Kidney tubule cell (primary cell): Measurements from ENCODE around the gene HRAS.

Source experiments
- DNase-seq: peaks from one replicate; pipeline ENCODE4 v3.0.0-alpha.2; 2018; ENCODE audit warnings: low spot score

The HRAS gene

GRCh38 chr11:494761-495536 lies 40.4 kb downstream of the HRAS start:
- no peak for DNase-seq

GRCh38 chr11:492427-493226 lies 42.7 kb downstream of the HRAS start:
- peak; percentile 72 for DNase-seq

DNA sequence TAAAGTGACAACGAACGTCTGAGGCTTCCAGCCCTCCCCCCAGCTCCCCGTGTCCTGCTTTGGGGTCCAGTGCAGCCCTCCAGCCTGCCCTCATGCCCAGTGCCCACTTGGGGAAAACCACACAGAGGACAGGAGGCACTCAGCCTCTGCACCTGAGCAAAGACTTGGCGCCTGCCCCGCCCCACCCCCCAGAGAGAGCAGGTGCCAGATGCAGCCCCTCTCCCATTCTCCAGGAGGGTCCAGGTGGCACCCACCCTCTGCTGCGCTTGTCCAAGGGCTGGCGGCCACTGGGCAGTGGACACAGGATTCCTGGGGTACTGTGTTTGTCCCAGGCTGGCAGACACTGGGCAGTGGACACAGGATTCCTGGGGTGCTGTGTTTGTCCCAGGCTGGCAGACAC lies 44.0 kb downstream of the HRAS start:
- DNase-seq = no peak

DNA sequence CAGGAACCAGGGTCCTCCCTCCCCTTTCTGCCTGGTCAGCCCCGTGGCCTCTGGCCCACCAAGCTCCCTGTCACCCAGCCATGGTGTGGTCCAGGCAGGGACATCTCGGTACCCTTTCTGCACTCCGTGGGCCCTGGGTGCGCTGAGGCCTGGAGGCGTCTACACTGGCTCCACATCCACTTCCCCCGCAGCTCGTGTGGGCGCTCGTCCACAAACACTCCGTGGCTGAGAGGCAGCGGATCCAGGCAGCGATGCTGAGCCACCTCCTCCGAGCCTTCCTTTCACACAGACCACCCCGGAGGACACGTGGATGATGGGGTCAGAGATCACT lies 44.5 kb downstream of the HRAS start:
- DNase-seq = no peak

DNA sequence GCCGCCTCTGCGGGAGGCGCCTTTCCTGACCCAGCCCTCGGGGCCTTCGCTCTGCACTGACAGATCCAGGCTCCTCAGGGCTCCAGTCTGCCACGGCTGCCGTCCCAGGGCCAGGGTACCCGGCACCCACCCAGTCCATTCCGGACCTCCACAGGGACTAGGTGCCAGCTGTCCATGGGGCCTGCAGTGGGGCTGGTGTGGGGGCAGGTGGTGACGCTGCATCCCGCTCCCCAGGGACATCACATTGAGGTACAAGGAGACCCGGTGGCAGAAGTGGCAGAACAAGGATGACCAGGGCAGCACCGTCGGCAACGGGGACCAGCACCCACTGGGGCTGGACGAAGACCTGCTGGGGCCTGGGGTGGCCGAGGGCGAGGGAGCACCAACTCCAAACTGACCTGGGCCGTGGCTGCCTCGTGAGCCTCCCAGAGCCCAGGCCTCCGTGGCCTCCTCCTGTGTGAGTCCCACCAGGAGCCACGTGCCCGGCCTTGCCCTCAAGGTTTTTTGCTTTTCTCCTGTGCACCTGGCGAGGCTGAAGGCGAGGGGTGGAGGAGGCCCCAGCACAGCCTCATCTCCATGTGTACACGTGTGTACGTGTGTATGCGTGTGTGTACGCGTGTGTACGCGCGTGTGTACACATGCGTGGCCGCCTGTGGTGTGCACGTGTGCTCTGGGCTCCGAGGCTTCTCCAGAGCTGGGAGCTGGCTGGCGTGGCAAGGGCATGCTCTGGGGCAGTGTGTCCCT lies 45.0 kb downstream of the HRAS start:
- no peak for DNase-seq

GRCh38 chr11:489610-490185 lies 45.7 kb downstream of the HRAS start:
- DNase-seq = no peak

DNA sequence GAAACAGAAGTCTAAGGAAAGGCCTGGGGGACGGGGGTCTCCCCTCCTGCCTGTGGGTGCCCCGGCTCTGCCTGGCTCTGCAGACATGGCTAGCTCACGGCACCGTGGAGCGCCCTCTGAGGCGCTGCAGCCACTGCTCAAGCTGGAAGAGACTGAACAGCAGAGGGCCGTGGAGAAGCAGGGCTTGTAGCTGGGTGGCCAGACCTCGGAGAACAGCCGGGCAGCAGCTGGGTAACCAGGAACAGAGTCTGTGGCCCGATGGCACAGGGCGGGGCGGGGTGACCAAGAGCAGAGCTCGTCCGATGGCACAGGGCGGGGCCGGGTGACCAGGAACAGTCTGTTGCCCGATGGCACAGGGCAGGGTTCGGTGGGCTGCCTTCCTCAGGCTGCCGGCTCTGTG lies 46.4 kb downstream of the HRAS start:
- DNase-seq = no peak

- no peak for DNase-seq
These were observed 46.8 kb downstream of the HRAS start for GRCh38 chr11:488579-488978.

DNA sequence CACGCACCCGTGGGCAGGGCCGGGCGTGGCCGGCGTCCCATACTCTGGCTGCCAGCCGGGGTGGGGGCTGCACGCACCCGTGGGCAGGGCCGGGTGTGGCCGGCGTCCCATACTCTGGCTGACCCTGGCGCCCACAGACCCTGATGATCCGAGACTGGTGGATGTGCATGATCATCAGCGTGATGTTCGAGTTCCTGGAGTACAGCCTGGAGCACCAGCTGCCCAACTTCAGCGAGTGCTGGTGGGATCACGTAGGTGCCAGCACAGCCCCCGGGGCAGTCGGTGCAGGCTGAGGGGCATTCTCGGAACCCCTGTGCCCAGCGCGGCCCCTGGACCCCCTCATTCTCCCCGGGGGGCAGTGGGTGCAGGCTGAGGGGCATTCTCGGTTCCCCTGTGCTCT lies 47.3 kb downstream of the HRAS start:
- DNase-seq = no peak

DNA sequence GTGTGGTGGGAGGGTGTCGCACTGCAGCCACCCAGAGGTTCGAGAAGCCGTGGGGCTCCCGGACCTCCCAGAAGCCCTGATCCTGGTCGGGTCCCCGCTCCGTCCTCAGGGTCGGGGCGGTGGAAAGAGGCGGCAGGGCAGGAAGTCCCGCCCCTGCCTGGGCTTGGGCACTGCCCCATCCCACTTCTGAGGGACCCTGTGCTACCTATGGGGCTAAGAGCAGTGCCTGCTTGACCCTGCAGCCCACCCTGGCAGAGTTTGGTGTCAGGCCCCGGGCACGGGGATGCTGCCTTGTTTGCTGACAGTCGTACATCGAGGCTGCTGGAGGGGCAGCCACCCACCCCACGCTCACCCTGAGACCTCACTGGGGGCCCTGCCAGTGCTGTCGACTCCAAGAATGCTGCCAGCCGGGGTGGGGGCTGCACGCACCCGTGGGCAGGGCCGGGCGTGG lies 47.8 kb downstream of the HRAS start:
- DNase-seq = no peak

DNA sequence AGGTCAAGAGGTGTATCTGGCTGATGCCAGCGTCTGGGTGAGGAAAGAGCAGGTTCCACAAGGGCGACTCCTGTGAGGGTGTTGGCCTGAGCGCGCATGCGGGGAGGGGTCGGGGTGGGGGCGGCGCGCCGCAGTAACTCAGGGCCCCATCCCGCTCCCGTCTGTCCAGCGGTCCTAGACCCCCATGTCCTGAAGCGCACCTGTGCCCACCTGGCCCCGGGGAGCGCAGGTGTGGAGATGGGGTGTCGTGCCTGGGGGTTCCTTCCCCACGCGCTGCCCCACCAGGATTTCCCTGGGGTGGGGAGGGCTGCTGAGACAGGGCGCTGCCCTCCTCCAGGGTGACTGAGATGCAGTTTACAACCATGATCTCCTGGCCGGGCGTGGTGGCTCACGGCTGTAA lies 49.2 kb downstream of the HRAS start:
- no peak for DNase-seq

DNA sequence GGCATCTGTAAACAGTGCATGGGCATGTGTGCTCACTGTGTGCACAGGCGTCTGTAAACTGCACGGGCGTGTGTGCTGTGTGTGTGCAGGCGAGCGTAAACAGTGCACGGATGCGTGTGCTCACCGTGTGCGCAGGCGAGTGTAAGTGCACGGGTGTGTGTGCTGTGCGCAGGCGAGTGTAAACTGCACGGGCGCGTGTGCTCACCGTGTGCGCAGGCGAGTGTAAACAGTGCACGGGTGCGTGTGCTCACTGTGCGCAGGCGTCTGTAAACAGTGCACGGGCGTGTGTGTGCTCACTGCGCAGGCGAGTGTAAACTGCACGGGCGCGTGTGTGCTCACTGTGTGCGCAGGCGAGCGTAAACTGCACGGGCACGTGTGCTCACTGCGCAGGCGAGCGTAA lies 50.8 kb downstream of the HRAS start:
- DNase-seq = no peak
